ENCODE data around the gene MMP25. TPM values are rescaled to one million over a fixed set of nuclear protein-coding genes. Genes with fewer than 3 reads are reported as not detected.
A peak's percentile ranks its signal among the peaks of the same experiment; 100 is the strongest.

Gene MMP25
- total RNA-seq, 1 experiment from 2014 or later, result 0.15 TPM

- H3K9ac ChIP-seq (ENCODE audit: low read length), result no peak overlapping the region
- no peaks in the 10 kb centered on the region for H3K9me3 ChIP-seq (ENCODE audit: low read length)
- no peaks in the 10 kb centered on the region for H3K36me3 ChIP-seq (ENCODE audit: insufficient read depth, low read length)
- no peak overlapping the region for H3K4me3 ChIP-seq (ENCODE audit: low read length)
- no peak overlapping the region for H2AFZ ChIP-seq (ENCODE audit: low read length)
- no peaks in the 10 kb centered on the region for H3K9me2 ChIP-seq (replicated peaks; ENCODE audit: insufficient read depth, low read length)
- no peaks in the 10 kb centered on the region for H3K79me2 ChIP-seq (ENCODE audit: low read length)
- H3K4me2 ChIP-seq (ENCODE audit: low read depth, low read length, poor library complexity, severe bottlenecking), result peak overlapping the region; percentile 18
- H3K27me3 ChIP-seq (ENCODE audit: low read length), result no peaks in the 10 kb centered on the region
- H3K27ac ChIP-seq (ENCODE audit: low read length), result no peak overlapping the region
- H3K4me1 ChIP-seq (ENCODE audit: low read length), result peaks cover 9% of the 10 kb centered on the region
- peak; percentile 94 for DNase-seq
- H4K20me1 ChIP-seq (ENCODE audit: insufficient read depth, low read depth, low read length), result no peaks in the 10 kb centered on the region
Measured at GRCh38 chr16:3099732-3100499, 53.6 kb downstream of the MMP25 start.

GRCh38 chr16:3101018-3101840 is 54.9 kb downstream of the MMP25 start:
- no peak overlapping the region for H2AFZ ChIP-seq (ENCODE audit: low read length)
- no peak overlapping the region for H3K4me3 ChIP-seq (ENCODE audit: low read length)
- H3K79me2 ChIP-seq (ENCODE audit: low read length), result no peaks in the 10 kb centered on the region
- no peak overlapping the region for H3K9ac ChIP-seq (ENCODE audit: low read length)
- H4K20me1 ChIP-seq (ENCODE audit: insufficient read depth, low read depth, low read length), result no peaks in the 10 kb centered on the region
- no peaks in the 10 kb centered on the region for H3K27me3 ChIP-seq (ENCODE audit: low read length)
- H3K27ac ChIP-seq (ENCODE audit: low read length), result no peak overlapping the region
- H3K4me1 ChIP-seq (ENCODE audit: low read length), result peaks cover 13% of the 10 kb centered on the region
- H3K9me3 ChIP-seq (ENCODE audit: low read length), result no peaks in the 10 kb centered on the region
- no peaks in the 10 kb centered on the region for H3K9me2 ChIP-seq (replicated peaks; ENCODE audit: insufficient read depth, low read length)
- no peak overlapping the region for H3K4me2 ChIP-seq (ENCODE audit: low read depth, low read length, poor library complexity, severe bottlenecking)
- DNase-seq, result peak; percentile 81
- no peaks in the 10 kb centered on the region for H3K36me3 ChIP-seq (ENCODE audit: insufficient read depth, low read length)

GRCh38 chr16:3101841-3102470 is 55.6 kb downstream of the MMP25 start:
- H3K9me2 ChIP-seq (replicated peaks; ENCODE audit: insufficient read depth, low read length), result no peaks in the 10 kb centered on the region
- H3K9ac ChIP-seq (ENCODE audit: low read length), result no peak overlapping the region
- no peaks in the 10 kb centered on the region for H3K9me3 ChIP-seq (ENCODE audit: low read length)
- no peak overlapping the region for H3K27ac ChIP-seq (ENCODE audit: low read length)
- no peaks in the 10 kb centered on the region for H3K36me3 ChIP-seq (ENCODE audit: insufficient read depth, low read length)
- H3K4me3 ChIP-seq (ENCODE audit: low read length), result no peak overlapping the region
- no peak for DNase-seq
- no peak overlapping the region for H2AFZ ChIP-seq (ENCODE audit: low read length)
- peaks cover 16% of the 10 kb centered on the region for H3K4me1 ChIP-seq (ENCODE audit: low read length)
- no peaks in the 10 kb centered on the region for H3K27me3 ChIP-seq (ENCODE audit: low read length)
- no peaks in the 10 kb centered on the region for H4K20me1 ChIP-seq (ENCODE audit: insufficient read depth, low read depth, low read length)
- no peaks in the 10 kb centered on the region for H3K79me2 ChIP-seq (ENCODE audit: low read length)
- H3K4me2 ChIP-seq (ENCODE audit: low read depth, low read length, poor library complexity, severe bottlenecking), result no peak overlapping the region

GRCh38 chr16:3106205-3106928 is 60.0 kb downstream of the MMP25 start:
- Histone ChIP-seq H4K20me1 (ENCODE audit: insufficient read depth, low read depth, low read length) (no peaks in the 10 kb centered on the region), H3K27me3 (ENCODE audit: low read length) (no peaks in the 10 kb centered on the region), H3K36me3 (ENCODE audit: insufficient read depth, low read length) (no peaks in the 10 kb centered on the region), H3K9me3 (ENCODE audit: low read length) (no peaks in the 10 kb centered on the region), H2AFZ (ENCODE audit: low read length) (peak overlapping the region; percentile 84), H3K9me2 (replicated peaks; ENCODE audit: insufficient read depth, low read length) (no peaks in the 10 kb centered on the region), H3K4me3 (ENCODE audit: low read length) (peak overlapping the region; percentile 74), H3K79me2 (ENCODE audit: low read length) (no peaks in the 10 kb centered on the region), H3K9ac (ENCODE audit: low read length) (peak overlapping the region; percentile 80), H3K27ac (ENCODE audit: low read length) (no peak overlapping the region), H3K4me1 (ENCODE audit: low read length) (peaks cover 16% of the 10 kb centered on the region), H3K4me2 (ENCODE audit: low read depth, low read length, poor library complexity, severe bottlenecking) (peak overlapping the region; percentile 90)
- peak; percentile 98 for DNase-seq

Small RNA genes lying within 50 kb of the gene (small RNA-seq; reads per million reads assigned to genes)
- gene RNU1-22P, result 1.7 reads per million, percentile 48 among the genes with 10 or more reads in this experiment

Other genes with a start within 250 kb of the MMP25 start
- gene PRSS41, start 248.1 kb upstream of the MMP25 start, total RNA-seq (2014; rRNA removed; shearing (Covaris generic); ENCODE audit: low replicate concordance), result not detected in 2 replicates
- gene PRSS21, start 229.3 kb upstream of the MMP25 start, total RNA-seq (2014; rRNA removed; shearing (Covaris generic); ENCODE audit: low replicate concordance), result not detected in 2 replicates
- gene ZG16B, start 216.3 kb upstream of the MMP25 start, total RNA-seq (2014; rRNA removed; shearing (Covaris generic); ENCODE audit: low replicate concordance), result not detected in 2 replicates
- not detected in 2 replicates for gene PRSS22, start 188.4 kb upstream of the MMP25 start, total RNA-seq (2014; rRNA removed; shearing (Covaris generic); ENCODE audit: low replicate concordance)
- 63.5 and 85.1 TPM in 2 replicates for gene FLYWCH2, start 163.3 kb upstream of the MMP25 start, total RNA-seq (2014; rRNA removed; shearing (Covaris generic); ENCODE audit: low replicate concordance)
- 11.0 and 22.7 TPM in 2 replicates for gene FLYWCH1, start 134.6 kb upstream of the MMP25 start, total RNA-seq (2014; rRNA removed; shearing (Covaris generic); ENCODE audit: low replicate concordance)
- gene KREMEN2, start 82.3 kb upstream of the MMP25 start, total RNA-seq (2014; rRNA removed; shearing (Covaris generic); ENCODE audit: low replicate concordance), result 3.4 and 8.5 TPM in 2 replicates
- 30.7 and 44.0 TPM in 2 replicates for gene PAQR4, start 77.2 kb upstream of the MMP25 start, total RNA-seq (2014; rRNA removed; shearing (Covaris generic); ENCODE audit: low replicate concordance)
- gene PKMYT1, start 66.1 kb upstream of the MMP25 start, total RNA-seq (2014; rRNA removed; shearing (Covaris generic); ENCODE audit: low replicate concordance), result 17.6 and 30.3 TPM in 2 replicates
- gene CLDN9, start 33.6 kb upstream of the MMP25 start, total RNA-seq (2014; rRNA removed; shearing (Covaris generic); ENCODE audit: low replicate concordance), result not detected in 2 replicates
- gene CLDN6, start 28.4 kb upstream of the MMP25 start, total RNA-seq (2014; rRNA removed; shearing (Covaris generic); ENCODE audit: low replicate concordance), result not detected in 2 replicates
- gene TNFRSF12A, start 26.2 kb upstream of the MMP25 start, total RNA-seq (2014; rRNA removed; shearing (Covaris generic); ENCODE audit: low replicate concordance), result 4.9 and 9.4 TPM in 2 replicates
- 51.7 and 67.8 TPM in 2 replicates for gene HCFC1R1, start 22.6 kb upstream of the MMP25 start, total RNA-seq (2014; rRNA removed; shearing (Covaris generic); ENCODE audit: low replicate concordance)
- 20.0 and 35.8 TPM in 2 replicates for gene THOC6, start 22.5 kb upstream of the MMP25 start, total RNA-seq (2014; rRNA removed; shearing (Covaris generic); ENCODE audit: low replicate concordance)
- not detected in 2 replicates for gene BICDL2, start 9.6 kb upstream of the MMP25 start, total RNA-seq (2014; rRNA removed; shearing (Covaris generic); ENCODE audit: low replicate concordance)
- not detected in 2 replicates for gene IL32, start 19.1 kb downstream of the MMP25 start, total RNA-seq (2014; rRNA removed; shearing (Covaris generic); ENCODE audit: low replicate concordance)
- gene ZSCAN10, start 52.7 kb downstream of the MMP25 start, total RNA-seq (2014; rRNA removed; shearing (Covaris generic); ENCODE audit: low replicate concordance), result not detected in 2 replicates
- not detected in 2 replicates for gene ZNF205, start 66.0 kb downstream of the MMP25 start, total RNA-seq (2014; rRNA removed; shearing (Covaris generic); ENCODE audit: low replicate concordance)
- gene ZNF213, start 88.5 kb downstream of the MMP25 start, total RNA-seq (2014; rRNA removed; shearing (Covaris generic); ENCODE audit: low replicate concordance), result 2.0 and 8.0 TPM in 2 replicates
- not detected in 2 replicates for gene OR1F1, start 141.6 kb downstream of the MMP25 start, total RNA-seq (2014; rRNA removed; shearing (Covaris generic); ENCODE audit: low replicate concordance)
- 8.5 and 12.1 TPM in 2 replicates for gene ZNF200, start 188.6 kb downstream of the MMP25 start, total RNA-seq (2014; rRNA removed; shearing (Covaris generic); ENCODE audit: low replicate concordance)
- gene MEFV, start 210.1 kb downstream of the MMP25 start, total RNA-seq (2014; rRNA removed; shearing (Covaris generic); ENCODE audit: low replicate concordance), result not detected in 2 replicates
- 26.6 and 45.7 TPM in 2 replicates for gene ZNF263, start 236.9 kb downstream of the MMP25 start, total RNA-seq (2014; rRNA removed; shearing (Covaris generic); ENCODE audit: low replicate concordance)

Data from Karpas-422 (cell line).